ENCODE results near the gene PHLPP2.
A peak's percentile ranks its signal among the peaks of the same experiment; 100 is the strongest.

PHLPP2 gene

DNA sequence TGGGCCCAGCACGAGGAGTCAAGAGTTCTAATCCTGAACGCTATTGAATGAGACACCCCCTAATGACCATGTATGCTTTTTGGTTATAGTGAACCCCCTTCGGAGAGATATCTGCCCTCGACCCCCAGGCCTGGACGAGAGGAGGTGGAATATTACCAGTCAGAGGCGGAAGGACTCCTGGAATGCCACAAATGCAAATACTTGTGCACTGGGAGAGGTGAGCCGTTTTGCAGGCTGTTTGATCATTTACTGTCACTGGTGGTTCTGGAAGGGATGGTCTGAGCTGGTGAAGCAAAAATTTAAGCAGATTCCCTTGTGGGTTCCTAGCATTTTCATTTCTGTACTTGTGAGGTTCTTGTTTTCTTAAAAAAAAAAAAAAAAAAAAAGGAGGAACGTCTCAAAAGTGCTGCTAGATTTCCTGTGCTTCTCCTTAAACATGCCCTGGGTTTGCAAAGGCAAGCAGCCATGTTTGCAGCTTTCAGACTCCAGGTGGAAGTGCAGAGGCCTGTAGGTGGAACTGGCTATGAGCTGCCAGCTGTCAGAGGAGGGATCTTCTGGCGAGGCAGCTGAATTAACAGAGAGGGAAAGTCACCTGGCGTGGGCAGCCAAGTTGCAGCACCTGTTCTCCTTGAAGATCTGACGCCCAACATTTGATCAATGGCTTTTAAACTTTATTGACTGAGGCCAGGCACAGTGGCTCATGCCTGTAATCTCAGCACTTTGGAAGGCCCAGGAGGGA lies 95.1 kb downstream of the PHLPP2 start:
- TF ChIP-seq, protein P1, sequence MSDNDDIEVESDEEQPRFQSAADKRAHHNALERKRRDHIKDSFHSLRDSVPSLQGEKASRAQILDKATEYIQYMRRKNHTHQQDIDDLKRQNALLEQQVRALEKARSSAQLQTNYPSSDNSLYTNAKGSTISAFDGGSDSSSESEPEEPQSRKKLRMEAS (IDR thresholded peaks at IDR 0.05; ENCODE audit: low read depth, low read length) = no peak
- TF ChIP-seq POLR2A (IDR thresholded peaks at IDR 0.05; ENCODE audit: extremely low read depth, insufficient read length) = no peak
- TF ChIP-seq, protein P2, sequence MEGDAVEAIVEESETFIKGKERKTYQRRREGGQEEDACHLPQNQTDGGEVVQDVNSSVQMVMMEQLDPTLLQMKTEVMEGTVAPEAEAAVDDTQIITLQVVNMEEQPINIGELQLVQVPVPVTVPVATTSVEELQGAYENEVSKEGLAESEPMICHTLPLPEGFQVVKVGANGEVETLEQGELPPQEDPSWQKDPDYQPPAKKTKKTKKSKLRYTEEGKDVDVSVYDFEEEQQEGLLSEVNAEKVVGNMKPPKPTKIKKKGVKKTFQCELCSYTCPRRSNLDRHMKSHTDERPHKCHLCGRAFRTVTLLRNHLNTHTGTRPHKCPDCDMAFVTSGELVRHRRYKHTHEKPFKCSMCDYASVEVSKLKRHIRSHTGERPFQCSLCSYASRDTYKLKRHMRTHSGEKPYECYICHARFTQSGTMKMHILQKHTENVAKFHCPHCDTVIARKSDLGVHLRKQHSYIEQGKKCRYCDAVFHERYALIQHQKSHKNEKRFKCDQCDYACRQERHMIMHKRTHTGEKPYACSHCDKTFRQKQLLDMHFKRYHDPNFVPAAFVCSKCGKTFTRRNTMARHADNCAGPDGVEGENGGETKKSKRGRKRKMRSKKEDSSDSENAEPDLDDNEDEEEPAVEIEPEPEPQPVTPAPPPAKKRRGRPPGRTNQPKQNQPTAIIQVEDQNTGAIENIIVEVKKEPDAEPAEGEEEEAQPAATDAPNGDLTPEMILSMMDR (IDR thresholded peaks at IDR 0.05; ENCODE audit: low read depth, low read length) = no peak
- no peak for TF ChIP-seq MYC (IDR thresholded peaks at IDR 0.05; ENCODE audit: low read depth, low read length)
- no peak overlapping the region for H3K4me3 ChIP-seq (ENCODE audit: low read depth, low read length)
- no peak for DNase-seq (ENCODE audit: low read depth)

DNA sequence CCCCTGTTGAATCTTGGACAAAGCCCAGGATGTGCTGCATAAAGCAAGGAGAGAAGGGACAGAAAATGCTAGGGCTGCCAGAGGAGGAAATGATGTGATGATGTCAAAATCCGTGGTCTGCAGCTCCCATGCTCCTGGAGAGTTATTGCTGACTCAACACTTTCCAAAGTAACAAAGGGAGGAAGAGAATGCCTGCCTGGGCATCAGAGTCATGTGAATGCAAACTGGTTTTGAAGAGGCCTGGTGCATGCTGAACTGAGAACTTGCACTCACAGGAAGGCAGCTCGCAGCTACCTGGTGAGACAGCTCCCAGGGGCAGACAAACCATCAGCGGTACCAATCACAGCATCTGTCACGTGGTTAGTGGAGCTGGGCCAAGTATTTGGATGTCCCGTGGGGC lies 95.7 kb downstream of the PHLPP2 start:
- DNase-seq (ENCODE audit: low read depth) = peak; percentile 15
- TF ChIP-seq POLR2A (IDR thresholded peaks at IDR 0.05; ENCODE audit: extremely low read depth, insufficient read length) (no peak), MYC (IDR thresholded peaks at IDR 0.05; ENCODE audit: low read depth, low read length) (no peak)
- TF ChIP-seq, protein P1 (IDR thresholded peaks at IDR 0.05; ENCODE audit: low read depth, low read length) = no peak
- TF ChIP-seq, protein P2 (IDR thresholded peaks at IDR 0.05; ENCODE audit: low read depth, low read length) = no peak
- no peak overlapping the region for H3K4me3 ChIP-seq (ENCODE audit: low read depth, low read length)

DNA sequence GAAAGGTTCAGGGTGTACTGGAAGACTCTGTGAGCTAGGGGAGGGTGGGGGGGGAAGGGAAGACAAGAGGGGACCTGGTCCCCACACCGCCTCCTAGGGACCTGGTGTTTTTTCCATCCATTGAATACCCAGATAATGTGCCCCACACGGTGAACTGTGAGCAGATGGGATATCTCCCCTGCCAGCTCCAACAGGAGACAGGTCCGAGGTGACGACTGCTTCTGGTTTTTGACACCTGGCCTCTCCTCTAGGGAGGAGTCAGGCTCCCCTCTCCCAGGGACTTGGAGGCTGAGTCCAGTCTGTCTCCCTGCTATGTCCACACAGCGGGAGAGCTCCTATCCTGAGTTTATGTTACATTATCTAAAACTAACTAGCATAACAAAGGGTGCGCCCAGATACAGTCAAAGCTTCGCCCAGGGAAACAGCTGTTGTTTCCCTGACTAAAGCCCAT lies 96.7 kb downstream of the PHLPP2 start:
- H3K4me3 ChIP-seq (ENCODE audit: low read depth, low read length) = no peak overlapping the region
- TF ChIP-seq POLR2A (IDR thresholded peaks at IDR 0.05; ENCODE audit: extremely low read depth, insufficient read length) = no peak
- TF ChIP-seq, protein P1 (IDR thresholded peaks at IDR 0.05; ENCODE audit: low read depth, low read length) = no peak
- DNase-seq (ENCODE audit: low read depth) = no peak

DNA sequence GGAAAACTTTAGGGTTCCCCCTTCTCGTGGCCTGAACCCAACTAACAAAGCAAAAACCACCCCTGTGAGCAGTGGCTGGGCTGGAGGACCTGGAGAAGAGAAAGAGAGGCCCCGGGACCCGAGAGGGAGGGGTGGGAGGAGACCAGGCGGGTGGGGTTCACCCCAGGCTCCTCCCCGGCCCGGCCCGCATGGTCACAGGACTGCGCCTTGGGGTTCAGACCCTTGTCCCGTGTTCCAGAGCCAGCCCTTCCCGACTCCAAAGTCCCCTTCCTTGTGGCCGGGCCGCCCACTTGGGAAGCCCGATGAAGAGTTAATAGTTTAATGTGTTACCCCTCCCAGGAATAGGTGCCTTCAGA lies 97.7 kb downstream of the PHLPP2 start:
- no peak overlapping the region for H3K4me3 ChIP-seq (ENCODE audit: low read depth, low read length)
- no peak for DNase-seq (ENCODE audit: low read depth)
- TF ChIP-seq, protein P1 (IDR thresholded peaks at IDR 0.05; ENCODE audit: low read depth, low read length) = no peak
- TF ChIP-seq, protein P2 (IDR thresholded peaks at IDR 0.05; ENCODE audit: low read depth, low read length) = no peak
- no peak for TF ChIP-seq POLR2A (IDR thresholded peaks at IDR 0.05; ENCODE audit: extremely low read depth, insufficient read length)
- TF ChIP-seq MYC (IDR thresholded peaks at IDR 0.05; ENCODE audit: low read depth, low read length) = no peak

DNA sequence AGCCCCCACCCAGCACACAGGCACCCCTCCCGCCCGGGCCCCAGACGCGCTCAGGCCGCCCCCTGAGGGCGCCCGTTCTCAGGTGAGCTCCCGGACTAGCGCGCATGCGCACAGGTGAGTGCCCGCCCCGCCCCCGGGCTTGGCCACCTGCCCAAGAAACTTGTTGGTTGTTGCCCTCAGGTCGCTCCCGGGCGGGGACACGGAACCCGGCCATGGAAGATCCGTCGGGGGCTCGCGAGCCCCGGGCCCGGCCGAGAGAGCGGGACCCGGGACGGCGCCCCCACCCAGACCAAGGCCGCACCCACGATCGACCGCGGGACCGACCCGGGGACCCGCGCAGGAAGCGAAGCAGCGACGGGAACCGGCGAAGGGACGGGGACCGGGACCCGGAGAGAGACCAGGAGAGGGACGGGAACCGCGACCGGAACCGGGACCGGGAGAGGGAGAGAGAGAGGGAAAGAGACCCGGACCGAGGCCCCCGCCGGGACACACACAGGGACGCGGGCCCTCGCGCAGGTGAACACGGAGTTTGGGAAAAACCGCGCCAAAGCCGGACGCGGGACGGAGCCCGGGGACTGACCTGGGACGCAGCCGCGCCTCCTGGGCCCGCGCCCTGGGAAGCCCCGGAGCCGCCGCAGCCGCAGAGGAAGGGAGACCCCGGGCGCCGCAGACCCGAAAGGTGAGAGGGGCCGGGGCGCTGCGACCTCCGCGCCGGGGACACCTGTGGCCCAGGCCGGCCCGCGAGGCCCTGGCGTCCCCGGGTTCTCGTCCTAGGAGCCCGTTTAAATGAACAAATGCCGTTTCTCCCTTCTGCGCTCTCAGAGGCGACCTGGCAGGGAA lies 98.3 kb downstream of the PHLPP2 start, which contains the start of gene MARVELD3:
TSS of gene MARVELD3 (plus strand) at position 167 of the 840 bp plus-strand sequence. CDS start at position 213, 46 bp downstream.
- TF ChIP-seq POLR2A (IDR thresholded peaks at IDR 0.05; ENCODE audit: extremely low read depth, insufficient read length) = no peak
- TF ChIP-seq, protein P2 (IDR thresholded peaks at IDR 0.05; ENCODE audit: low read depth, low read length) = no peak
- TF ChIP-seq, protein P1 (IDR thresholded peaks at IDR 0.05; ENCODE audit: low read depth, low read length) = no peak
- TF ChIP-seq MYC (IDR thresholded peaks at IDR 0.05; ENCODE audit: low read depth, low read length) = no peak
- H3K4me3 ChIP-seq (ENCODE audit: low read depth, low read length) = no peak within 1 kb of the TSS
- no peak for DNase-seq (ENCODE audit: low read depth)
